MM.1S (cell line): Measurements from ENCODE around the gene UBE3B.

ENCODE experiments used
- DNase-seq: peaks from one replicate; pipeline ENCODE4 v3.0.0-alpha.2; 2015
- H2AFZ ChIP-seq: fragments of 300-600 bp; sonication (generic); 2 replicates; pipeline ENCODE4 v1.6.0; 2016; ENCODE audit warnings: antibody characterized with exemption, low read length
- H3F3A ChIP-seq: fragments of 300-600 bp; sonication (generic); 2 replicates; pipeline ENCODE4 v1.6.1; 2016; ENCODE audit warnings: mild to moderate bottlenecking, antibody characterized with exemption, low read length, moderate library complexity, mixed read lengths; ENCODE audit not compliant: insufficient read depth
- H3K27ac ChIP-seq: fragments of 300-600 bp; sonication (generic); 2 replicates; pipeline ENCODE4 v1.5.1; 2016; ENCODE audit warnings: mild to moderate bottlenecking, low read length
- H3K27me3 ChIP-seq: fragments of 300-600 bp; sonication (generic); replicated peaks from 2 replicates; pipeline ENCODE4 v1.6.0; 2016; ENCODE audit warnings: low read length; ENCODE audit not compliant: insufficient read depth
- H3K36me3 ChIP-seq: fragments of 300-600 bp; sonication (generic); replicated peaks from 2 replicates; pipeline ENCODE4 v1.6.1; 2016; ENCODE audit warnings: mild to moderate bottlenecking, low read length, mixed read lengths; ENCODE audit not compliant: insufficient read depth
- H3K4me1 ChIP-seq: fragments of 300-600 bp; sonication (generic); 2 replicates; pipeline ENCODE4 v1.6.1; 2016; ENCODE audit warnings: low read length, mixed read lengths
- H3K4me2 ChIP-seq: fragments of 300-600 bp; sonication (generic); 2 replicates; pipeline ENCODE4 v1.6.0; 2016; ENCODE audit warnings: low read depth, low read length
- H3K4me3 ChIP-seq: fragments of 300-600 bp; sonication (generic); 2 replicates; pipeline ENCODE4 v1.5.1; 2016; ENCODE audit warnings: low read length, mixed read lengths
- H3K79me2 ChIP-seq: fragments of 300-600 bp; sonication (generic); 2 replicates; pipeline ENCODE4 v1.6.1; 2016; ENCODE audit warnings: mixed run types, low read length, mixed read lengths
- H3K9ac ChIP-seq: fragments of 300-600 bp; sonication (generic); 2 replicates; pipeline ENCODE4 v1.6.1; 2016; ENCODE audit warnings: low read length, mixed read lengths
- H3K9me2 ChIP-seq: fragments of 300-600 bp; sonication (generic); replicated peaks from 2 replicates; pipeline ENCODE4 v1.6.1; 2016; ENCODE audit warnings: mild to moderate bottlenecking, low read length, mixed read lengths; ENCODE audit not compliant: insufficient read depth
- H3K9me3 ChIP-seq: fragments of 300-600 bp; sonication (generic); replicated peaks from 2 replicates; pipeline ENCODE4 v1.6.1; 2016; ENCODE audit warnings: mild to moderate bottlenecking, low read length, mixed read lengths; ENCODE audit not compliant: insufficient read depth
- H4K20me1 ChIP-seq: fragments of 300-600 bp; sonication (generic); 2 replicates; pipeline ENCODE4 v1.6.1; 2016; ENCODE audit warnings: mild to moderate bottlenecking, low read length, moderate library complexity, mixed read lengths; ENCODE audit not compliant: insufficient read depth
- EZH2 ChIP-seq: fragments of 300-600 bp; sonication (generic); optimal IDR thresholded peaks from 2 replicates; pipeline ENCODE3; 2017; ENCODE audit warnings: low read depth, mild to moderate bottlenecking, antibody characterized with exemption, low read length, mixed read lengths
- EZH2phosphoT487 ChIP-seq: fragments of 300-600 bp; sonication (generic); IDR thresholded peaks from 2 replicates; pipeline ENCODE4 v1.6.1; 2018; ENCODE audit warnings: antibody characterized with exemption, low read length
- TF ChIP-seq, protein P1 (sequence below): fragments of 300-600 bp; sonication (generic); IDR thresholded peaks from 2 replicates; pipeline ENCODE4 v1.5.1; 2016; ENCODE audit warnings: antibody characterized with exemption, low read length, mixed read lengths

Gene UBE3B

DNA sequence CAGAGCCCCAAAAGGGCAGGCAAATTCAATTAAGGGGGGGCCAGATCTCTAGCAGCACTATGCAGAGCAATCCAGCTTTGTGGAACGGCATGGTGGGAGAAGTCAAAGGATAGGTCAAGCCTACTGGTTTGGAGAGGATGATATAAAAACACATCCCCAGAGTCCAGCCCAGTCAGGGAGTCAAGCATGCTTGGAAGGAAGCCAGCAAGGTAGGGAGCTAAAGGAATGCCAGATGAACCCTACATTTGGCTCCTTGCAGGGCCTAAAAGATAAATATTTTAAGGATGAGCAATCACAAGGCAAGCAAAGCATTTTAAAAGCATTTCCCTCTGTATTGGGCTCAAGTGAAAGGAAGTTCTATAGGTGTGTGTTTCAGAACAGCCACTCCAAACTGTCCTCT is 21.7 kb upstream of the UBE3B start:
- Histone ChIP-seq H3K27me3 (no peaks in the 10 kb centered on the region), H3K9ac (no peak overlapping the region), H3F3A (no peaks in the 10 kb centered on the region), H4K20me1 (no peaks in the 10 kb centered on the region), H3K9me2 (no peaks in the 10 kb centered on the region), H3K27ac (no peak overlapping the region), H3K9me3 (no peaks in the 10 kb centered on the region), H3K4me1 (no peaks in the 10 kb centered on the region), H3K36me3 (no peaks in the 10 kb centered on the region), H3K79me2 (peaks cover 13% of the 10 kb centered on the region), H3K4me2 (no peak overlapping the region), H2AFZ (no peak overlapping the region), H3K4me3 (no peak overlapping the region)
- TF ChIP-seq, protein P1, sequence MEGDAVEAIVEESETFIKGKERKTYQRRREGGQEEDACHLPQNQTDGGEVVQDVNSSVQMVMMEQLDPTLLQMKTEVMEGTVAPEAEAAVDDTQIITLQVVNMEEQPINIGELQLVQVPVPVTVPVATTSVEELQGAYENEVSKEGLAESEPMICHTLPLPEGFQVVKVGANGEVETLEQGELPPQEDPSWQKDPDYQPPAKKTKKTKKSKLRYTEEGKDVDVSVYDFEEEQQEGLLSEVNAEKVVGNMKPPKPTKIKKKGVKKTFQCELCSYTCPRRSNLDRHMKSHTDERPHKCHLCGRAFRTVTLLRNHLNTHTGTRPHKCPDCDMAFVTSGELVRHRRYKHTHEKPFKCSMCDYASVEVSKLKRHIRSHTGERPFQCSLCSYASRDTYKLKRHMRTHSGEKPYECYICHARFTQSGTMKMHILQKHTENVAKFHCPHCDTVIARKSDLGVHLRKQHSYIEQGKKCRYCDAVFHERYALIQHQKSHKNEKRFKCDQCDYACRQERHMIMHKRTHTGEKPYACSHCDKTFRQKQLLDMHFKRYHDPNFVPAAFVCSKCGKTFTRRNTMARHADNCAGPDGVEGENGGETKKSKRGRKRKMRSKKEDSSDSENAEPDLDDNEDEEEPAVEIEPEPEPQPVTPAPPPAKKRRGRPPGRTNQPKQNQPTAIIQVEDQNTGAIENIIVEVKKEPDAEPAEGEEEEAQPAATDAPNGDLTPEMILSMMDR = no peak
- no peak for TF ChIP-seq EZH2
- TF ChIP-seq EZH2phosphoT487 = no peak
- no peak for DNase-seq

GRCh38 chr12:109458086-109458485 is 19.3 kb upstream of the UBE3B start:
- no peak for DNase-seq
- no peaks in the 10 kb centered on the region for H3K36me3 ChIP-seq
- TF ChIP-seq EZH2phosphoT487 (no peak), EZH2 (no peak)
- TF ChIP-seq, protein P1 = no peak
- peaks cover 32% of the 10 kb centered on the region for H3K79me2 ChIP-seq
- H2AFZ ChIP-seq = no peak overlapping the region
- no peak overlapping the region for H3K4me3 ChIP-seq
- no peak overlapping the region for H3K4me2 ChIP-seq
- H4K20me1 ChIP-seq = no peaks in the 10 kb centered on the region
- no peaks in the 10 kb centered on the region for H3K9me2 ChIP-seq
- H3K4me1 ChIP-seq = peaks cover 8% of the 10 kb centered on the region
- no peaks in the 10 kb centered on the region for H3K9me3 ChIP-seq
- H3F3A ChIP-seq = no peaks in the 10 kb centered on the region
- H3K27me3 ChIP-seq = no peaks in the 10 kb centered on the region
- no peak overlapping the region for H3K9ac ChIP-seq
- H3K27ac ChIP-seq = no peak overlapping the region

- no peaks in the 10 kb centered on the region for H3K27me3 ChIP-seq
- no peak for DNase-seq
- no peaks in the 10 kb centered on the region for H3K9me3 ChIP-seq
- H3K4me1 ChIP-seq = peaks cover 8% of the 10 kb centered on the region
- TF ChIP-seq EZH2 (no peak), EZH2phosphoT487 (no peak)
- TF ChIP-seq, protein P1 = no peak
- no peaks in the 10 kb centered on the region for H3F3A ChIP-seq
- H3K4me2 ChIP-seq = no peak overlapping the region
- H2AFZ ChIP-seq = no peak overlapping the region
- no peaks in the 10 kb centered on the region for H3K9me2 ChIP-seq
- H3K4me3 ChIP-seq = no peak overlapping the region
- no peaks in the 10 kb centered on the region for H3K36me3 ChIP-seq
- no peak overlapping the region for H3K27ac ChIP-seq
- no peak overlapping the region for H3K9ac ChIP-seq
- no peaks in the 10 kb centered on the region for H4K20me1 ChIP-seq
- H3K79me2 ChIP-seq = peaks cover 39% of the 10 kb centered on the region
These were observed 18.6 kb upstream of the UBE3B start for GRCh38 chr12:109458771-109459208.
